ENCODE measurements around the gene MRTO4.

DNA sequence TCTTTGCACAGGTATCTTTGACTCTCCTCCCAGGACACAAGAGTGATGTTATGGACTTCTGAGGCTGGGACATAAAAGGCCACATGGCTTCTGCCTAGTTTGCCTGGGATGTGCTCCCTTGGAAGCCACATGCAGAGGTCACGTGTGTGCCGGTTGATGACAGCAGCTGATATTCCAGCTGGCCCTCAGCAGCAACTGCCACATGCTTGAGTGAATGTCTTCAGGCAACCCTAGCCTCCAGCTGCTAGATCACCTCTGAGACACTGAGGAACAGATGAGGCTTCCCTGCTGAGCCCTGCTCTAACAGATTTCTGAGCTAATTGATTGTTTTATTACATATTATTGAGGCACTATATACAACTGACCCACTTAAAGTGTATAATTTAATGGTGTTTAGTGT is 48.6 kb downstream of the MRTO4 start:
- TF ChIP-seq EZH2 (IDR thresholded peaks at IDR 0.05; ENCODE audit: insufficient read depth, poor library complexity, severe bottlenecking) (no peak), EZH2phosphoT487 (IDR thresholded peaks at IDR 0.05; ENCODE audit: insufficient read depth, low read depth) (no peak)

All from GM23248 (cell line).